Measurements from ENCODE around the gene LHFPL6. TPM values are rescaled to one million over a fixed set of nuclear protein-coding genes. Genes with fewer than 3 reads are reported as not detected.

Gene LHFPL6
- total and polyA plus RNA-seq, 2 experiments from 2014 or later, result 12.1 to 14.1 TPM

GRCh38 chr13:39501702-39502324, 101.2 kb downstream of the LHFPL6 start:
- Histone ChIP-seq H4K20me1 (ENCODE audit: insufficient read depth, poor library complexity, severe bottlenecking) (no peaks in the 10 kb centered on the region), H3K4me3 (no peak overlapping the region), H3K36me3 (replicated peaks; ENCODE audit: insufficient read depth, low read depth) (no peaks in the 10 kb centered on the region), H3K79me2 (no peaks in the 10 kb centered on the region), H3K4me2 (no peak overlapping the region), H3K4me1 (ENCODE audit: insufficient read depth) (no peaks in the 10 kb centered on the region), H3K27ac (peak overlapping the region; percentile 28), H3K9me3 (ENCODE audit: low read depth) (no peaks in the 10 kb centered on the region), H2AFZ (no peak overlapping the region), H3K9me2 (replicated peaks; ENCODE audit: insufficient read depth) (no peaks in the 10 kb centered on the region), H3K27me3 (no peaks in the 10 kb centered on the region)
- WGBS (ENCODE audit: low lambda C conversion rate, missing lambda C conversion rate), result 69% methylated on average over 3 of the region's 3 CpGs
- no peak for TF ChIP-seq EZH2 (IDR thresholded peaks at IDR 0.05; ENCODE audit: borderline replicate concordance)
- no peak for TF ChIP-seq EZH2phosphoT487 (IDR thresholded peaks at IDR 0.05; ENCODE audit: low read depth, severe bottlenecking, unreplicated experiment)
- no peak for TF ChIP-seq CTCF (IDR thresholded peaks at IDR 0.05; ENCODE audit: poor library complexity)
- peak; percentile 8 for DNase-seq (ENCODE audit: low spot score)

GRCh38 chr13:39499604-39500003, 103.4 kb downstream of the LHFPL6 start:
- Histone ChIP-seq H3K79me2 (no peaks in the 10 kb centered on the region), H3K4me2 (no peak overlapping the region), H3K27me3 (no peaks in the 10 kb centered on the region), H3K27ac (no peak overlapping the region), H3K4me1 (ENCODE audit: insufficient read depth) (no peaks in the 10 kb centered on the region), H3K9me2 (replicated peaks; ENCODE audit: insufficient read depth) (no peaks in the 10 kb centered on the region), H2AFZ (no peak overlapping the region), H4K20me1 (ENCODE audit: insufficient read depth, poor library complexity, severe bottlenecking) (no peaks in the 10 kb centered on the region), H3K36me3 (replicated peaks; ENCODE audit: insufficient read depth, low read depth) (no peaks in the 10 kb centered on the region), H3K9me3 (ENCODE audit: low read depth) (no peaks in the 10 kb centered on the region), H3K4me3 (no peak overlapping the region)
- WGBS (ENCODE audit: low lambda C conversion rate, missing lambda C conversion rate), result 77% methylated on average over 3 of the region's 3 CpGs
- DNase-seq (ENCODE audit: low spot score), result no peak
- TF ChIP-seq EZH2phosphoT487 (IDR thresholded peaks at IDR 0.05; ENCODE audit: low read depth, severe bottlenecking, unreplicated experiment) (no peak), EZH2 (IDR thresholded peaks at IDR 0.05; ENCODE audit: borderline replicate concordance) (no peak), CTCF (IDR thresholded peaks at IDR 0.05; ENCODE audit: poor library complexity) (no peak)

- H3K36me3 ChIP-seq (replicated peaks; ENCODE audit: insufficient read depth, low read depth), result no peaks in the 10 kb centered on the region
- H4K20me1 ChIP-seq (ENCODE audit: insufficient read depth, poor library complexity, severe bottlenecking), result no peaks in the 10 kb centered on the region
- H3K4me2 ChIP-seq, result no peak overlapping the region
- H3K79me2 ChIP-seq, result no peaks in the 10 kb centered on the region
- H3K4me3 ChIP-seq, result no peak overlapping the region
- no peaks in the 10 kb centered on the region for H3K9me3 ChIP-seq (ENCODE audit: low read depth)
- 82% methylated on average over 9 of the region's 9 CpGs for WGBS (ENCODE audit: low lambda C conversion rate, missing lambda C conversion rate)
- no peak overlapping the region for H2AFZ ChIP-seq
- no peak for TF ChIP-seq CTCF (IDR thresholded peaks at IDR 0.05; ENCODE audit: poor library complexity)
- DNase-seq (ENCODE audit: low spot score), result no peak
- H3K27ac ChIP-seq, result no peak overlapping the region
- no peaks in the 10 kb centered on the region for H3K27me3 ChIP-seq
- no peaks in the 10 kb centered on the region for H3K9me2 ChIP-seq (replicated peaks; ENCODE audit: insufficient read depth)
- no peaks in the 10 kb centered on the region for H3K4me1 ChIP-seq (ENCODE audit: insufficient read depth)
Observed at GRCh38 chr13:39498471-39499114, 104.4 kb downstream of the LHFPL6 start.

Data from hepatocyte (in vitro differentiated cells).